Large intestine (tissue), 3 donors: Measurements from ENCODE around the gene TMC6. TPM values are rescaled to one million over a fixed set of nuclear protein-coding genes. Genes with fewer than 3 reads are reported as not detected.
A peak's percentile ranks its signal among the peaks of the same experiment; 100 is the strongest.
"Not testable (repeated sequence)": the region's sequence is repeated elsewhere in the genome, so short reads cannot be mapped to it uniquely, and the experiment has no call there.

Source experiments
- DNase-seq, 2 donors: peaks; one replicate each; pipeline versions ENCODE4 v3.0.0 to v3.0.0-alpha.2; 2013
- H3K27ac ChIP-seq: one replicate; pipeline ENCODE4 v1.5.1; 2013; ENCODE audit warnings: low read length
- H3K27me3 ChIP-seq: 2 replicates; pipeline ENCODE4 v1.6.1; 2013; ENCODE audit warnings: low read length; ENCODE audit not compliant: control insufficient read depth, insufficient read depth
- H3K36me3 ChIP-seq: 2 replicates; pipeline ENCODE4 v1.6.1; 2013; ENCODE audit warnings: low read length; ENCODE audit not compliant: control insufficient read depth, insufficient read depth
- H3K4me1 ChIP-seq: one replicate; pipeline ENCODE4 v1.6.1; 2013; ENCODE audit warnings: low read length; ENCODE audit not compliant: control insufficient read depth, insufficient read depth
- H3K4me3 ChIP-seq: one replicate; pipeline ENCODE4 v1.5.1; 2013; ENCODE audit warnings: low read length
- H3K9me3 ChIP-seq: one replicate; pipeline ENCODE4 v1.6.1; 2013; ENCODE audit warnings: mild to moderate bottlenecking, low read depth, low read length, moderate library complexity; ENCODE audit not compliant: control insufficient read depth
- WGBS: methylation state at CpG from one replicate; pipeline ENCODE4 v1.1.5; 2013; ENCODE audit warnings: low lambda C conversion rate; ENCODE audit not compliant: insufficient coverage; 5-methylcytosine and 5-hydroxymethylcytosine counted together
- polyA plus RNA-seq: library from polyadenylated mRNA; unstranded; fragments of 120-200 nt; gene quantifications from one replicate; pipeline ENCODE4 v1.2.1, GENCODE V29; 2013

Gene TMC6
- polyA plus RNA-seq, 1 donor: 69.9 TPM

DNA sequence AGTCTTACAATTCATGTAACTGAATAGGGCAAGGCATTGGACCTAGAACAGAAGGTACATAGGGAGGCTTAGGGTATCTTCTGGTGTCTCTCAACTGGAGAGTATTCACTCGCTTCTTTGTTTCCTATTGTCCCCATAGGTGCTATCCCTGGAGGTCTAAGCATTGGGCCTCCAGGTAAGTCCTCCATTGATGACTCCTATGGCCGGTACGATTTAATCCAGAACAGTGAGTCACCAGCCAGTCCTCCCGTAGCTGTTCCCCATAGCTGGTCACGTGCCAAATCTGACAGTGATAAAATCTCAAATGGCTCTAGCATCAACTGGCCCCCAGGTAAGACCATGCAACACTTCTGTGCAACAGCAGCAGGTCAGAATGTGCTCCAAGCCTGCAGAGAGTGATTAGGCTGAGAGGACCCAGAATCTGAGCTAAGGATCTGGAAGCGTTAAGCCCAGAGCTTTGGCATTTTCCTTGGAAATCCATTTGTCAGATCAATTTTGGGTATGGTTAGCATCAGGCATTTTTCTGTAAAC lies 35.7 kb downstream of the TMC6 start:
- no peak for DNase-seq
- no CpG with 5 or more reads among the region's 6 CpGs for WGBS
- Histone ChIP-seq H3K9me3 (no peaks in the 10 kb centered on the region), H3K27me3 (no peaks in the 10 kb centered on the region), H3K27ac (no peak overlapping the region), H3K4me3 (no peak overlapping the region), H3K36me3 (peaks cover 50% of the 10 kb centered on the region), H3K4me1 (no peaks in the 10 kb centered on the region)

DNA sequence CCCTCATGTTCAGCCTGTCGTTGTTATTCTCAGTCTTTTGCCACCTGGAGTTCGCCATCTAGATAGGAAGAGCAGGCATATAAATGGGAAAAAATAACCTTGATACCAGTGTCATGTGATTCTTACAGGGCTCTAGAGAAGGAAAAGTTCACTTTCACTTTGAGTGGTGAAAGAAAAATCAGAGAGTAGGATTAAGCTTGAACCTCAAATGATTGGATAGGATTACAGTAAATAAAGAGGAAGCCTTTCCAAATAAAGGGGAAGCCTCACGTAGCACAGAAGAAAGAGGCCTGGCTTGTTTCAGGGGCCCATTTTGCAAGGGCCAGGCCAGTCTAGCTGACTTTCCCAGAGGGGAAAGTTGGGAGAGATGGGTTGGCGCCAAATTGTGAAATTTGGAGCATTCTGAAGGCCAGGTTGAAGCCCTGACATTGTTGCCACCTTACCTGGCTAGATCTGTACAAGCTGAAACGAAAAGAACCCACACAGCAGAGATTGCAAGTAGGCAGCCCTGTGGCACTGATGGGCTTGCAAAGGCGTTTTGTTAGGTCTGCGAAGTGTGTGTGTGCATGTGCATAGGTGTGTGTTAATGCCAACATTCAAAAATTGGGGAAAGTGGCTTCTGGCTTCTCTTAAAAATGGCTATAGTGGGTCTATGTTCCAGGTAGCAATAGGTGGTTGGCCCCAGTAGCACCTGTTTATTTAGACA lies 38.8 kb downstream of the TMC6 start:
- peak; percentile 17 to 47 for DNase-seq
- Histone ChIP-seq H3K4me1 (no peaks in the 10 kb centered on the region), H3K27me3 (no peaks in the 10 kb centered on the region), H3K4me3 (no peak overlapping the region), H3K9me3 (no peaks in the 10 kb centered on the region), H3K27ac (no peak overlapping the region), H3K36me3 (peaks cover 36% of the 10 kb centered on the region)
- WGBS: no CpG with 5 or more reads among the region's 7 CpGs

DNA sequence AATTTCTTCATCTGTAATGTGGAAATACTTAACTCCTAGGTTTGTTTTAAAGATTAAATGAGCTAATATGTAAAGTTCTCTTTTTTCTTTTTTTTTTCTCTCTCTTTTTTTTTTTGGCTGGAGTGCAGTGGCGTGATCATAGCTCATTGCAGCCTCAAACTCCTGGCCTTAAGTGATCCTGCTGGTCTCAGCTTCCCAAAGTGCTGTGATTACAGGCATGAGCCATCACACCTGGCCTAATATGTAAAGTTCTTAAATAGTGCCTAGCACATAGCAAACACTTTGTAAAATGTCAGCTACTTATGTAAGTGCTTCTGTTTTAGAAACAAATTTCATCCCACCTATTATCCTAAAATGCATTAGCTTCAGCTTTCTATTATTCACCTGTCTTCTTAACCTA lies 40.0 kb downstream of the TMC6 start:
- Histone ChIP-seq H3K9me3 (no peaks in the 10 kb centered on the region), H3K36me3 (peaks cover 31% of the 10 kb centered on the region), H3K4me1 (no peaks in the 10 kb centered on the region), H3K27ac (no peak overlapping the region), H3K4me3 (no peak overlapping the region), H3K27me3 (no peaks in the 10 kb centered on the region)
- WGBS: no CpG with 5 or more reads among the region's 1 CpG
- DNase-seq: no peak

DNA sequence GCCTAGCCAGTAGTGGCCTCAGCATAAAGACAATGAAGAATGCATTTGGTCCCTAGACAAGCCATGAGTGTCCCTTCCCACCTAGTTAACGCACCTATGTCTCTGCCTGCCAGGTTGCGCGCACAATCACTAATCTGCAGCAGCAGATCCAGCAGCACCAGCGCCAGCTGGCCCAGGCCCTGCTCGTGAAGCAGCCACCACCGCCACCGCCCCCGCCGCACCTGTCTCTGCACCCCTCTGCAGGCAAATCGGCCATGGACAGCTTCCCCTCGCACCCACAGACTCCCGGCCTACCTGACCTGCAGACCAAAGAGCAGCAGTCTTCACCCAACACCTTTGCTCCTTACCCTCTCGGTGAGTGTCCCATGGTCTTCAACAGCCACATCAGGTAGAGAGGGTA lies 41.8 kb downstream of the TMC6 start:
- Histone ChIP-seq H3K4me3 (no peak overlapping the region), H3K36me3 (peaks cover 24% of the 10 kb centered on the region), H3K27me3 (no peaks in the 10 kb centered on the region), H3K27ac (no peak overlapping the region), H3K9me3 (no peaks in the 10 kb centered on the region), H3K4me1 (no peaks in the 10 kb centered on the region)
- DNase-seq: no peak
- WGBS: no CpG with 5 or more reads among the region's 13 CpGs

DNA sequence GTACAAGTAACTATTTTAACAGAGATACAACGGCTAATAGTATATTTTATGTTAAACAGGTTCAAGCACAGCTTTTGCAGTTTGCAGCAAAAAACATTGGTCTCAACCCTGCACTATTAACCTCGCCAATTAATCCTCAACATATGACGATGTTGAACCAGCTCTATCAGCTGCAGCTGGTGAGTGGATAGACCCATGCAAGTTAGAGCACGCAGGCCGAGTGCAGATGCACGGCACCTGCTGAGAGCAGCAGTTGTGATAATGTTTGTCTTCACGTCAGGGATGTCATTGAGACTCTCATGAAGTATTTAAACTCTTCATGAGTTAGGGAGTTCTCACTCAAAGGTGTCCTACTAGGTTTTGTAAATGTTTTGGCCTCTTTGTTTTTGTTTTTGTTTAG lies 45.6 kb downstream of the TMC6 start:
- DNase-seq: no peak
- Histone ChIP-seq H3K4me3 (no peak overlapping the region), H3K27ac (no peak overlapping the region), H3K4me1 (no peaks in the 10 kb centered on the region), H3K9me3 (no peaks in the 10 kb centered on the region), H3K36me3 (peaks cover 20% of the 10 kb centered on the region), H3K27me3 (no peaks in the 10 kb centered on the region)
- no CpG with 5 or more reads among the region's 7 CpGs for WGBS

DNA sequence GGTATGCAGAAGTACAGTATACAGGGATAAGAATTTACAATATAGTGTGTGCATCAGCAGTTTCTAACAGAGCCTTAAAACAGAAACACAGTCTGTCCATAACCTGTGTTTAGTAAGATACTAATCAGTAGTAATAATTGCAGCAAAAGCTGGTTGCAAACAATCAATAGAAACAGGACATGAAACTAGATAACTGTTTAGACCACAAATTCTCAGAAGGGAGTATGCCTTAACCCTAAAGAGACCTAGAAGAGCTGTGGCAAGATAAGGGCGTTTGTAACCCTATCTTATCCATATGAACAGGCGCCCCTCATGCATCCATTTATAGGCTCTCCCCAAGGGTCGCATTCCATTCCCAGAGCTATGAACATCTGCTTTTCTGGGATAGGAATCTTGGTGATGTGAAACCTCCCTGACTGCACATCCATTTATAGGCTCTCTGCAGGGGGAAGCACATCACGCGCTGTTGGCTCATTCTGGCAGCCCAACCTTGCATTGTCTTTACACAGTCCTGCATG lies 46.1 kb downstream of the TMC6 start:
- H3K27ac ChIP-seq, H3K4me1 ChIP-seq, DNase-seq, H3K4me3 ChIP-seq, H3K27me3 ChIP-seq, H3K9me3 ChIP-seq: not testable (repeated sequence)
- peaks cover 21% of the 10 kb centered on the region for H3K36me3 ChIP-seq
- no CpG with 5 or more reads among the region's 5 CpGs for WGBS

DNA sequence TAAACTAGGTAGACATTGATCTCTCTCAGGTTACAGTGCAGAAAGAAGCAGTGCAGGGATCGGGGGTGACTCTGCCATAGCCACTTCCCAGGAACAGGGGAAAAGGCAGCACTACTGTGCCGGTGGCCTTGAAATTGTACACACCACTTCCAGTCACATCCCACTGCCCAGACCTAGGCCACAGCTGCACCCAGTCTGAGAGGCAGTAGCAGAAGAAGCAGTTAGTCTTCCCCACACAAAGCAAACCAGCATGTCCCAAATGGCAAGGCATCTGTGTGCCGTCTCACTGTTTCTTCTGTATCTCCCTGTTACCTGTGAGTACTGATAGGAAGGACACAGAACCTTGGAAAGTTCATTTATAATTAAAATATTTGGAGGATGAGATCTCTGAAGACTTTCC lies 47.0 kb downstream of the TMC6 start:
- H3K36me3 ChIP-seq: peaks cover 16% of the 10 kb centered on the region
- no peak overlapping the region for H3K4me3 ChIP-seq
- no peaks in the 10 kb centered on the region for H3K4me1 ChIP-seq
- no peaks in the 10 kb centered on the region for H3K27me3 ChIP-seq
- H3K27ac ChIP-seq: no peak overlapping the region
- DNase-seq: no peak
- no peaks in the 10 kb centered on the region for H3K9me3 ChIP-seq
- 100% methylated on average over 1 of the region's 3 CpGs for WGBS

DNA sequence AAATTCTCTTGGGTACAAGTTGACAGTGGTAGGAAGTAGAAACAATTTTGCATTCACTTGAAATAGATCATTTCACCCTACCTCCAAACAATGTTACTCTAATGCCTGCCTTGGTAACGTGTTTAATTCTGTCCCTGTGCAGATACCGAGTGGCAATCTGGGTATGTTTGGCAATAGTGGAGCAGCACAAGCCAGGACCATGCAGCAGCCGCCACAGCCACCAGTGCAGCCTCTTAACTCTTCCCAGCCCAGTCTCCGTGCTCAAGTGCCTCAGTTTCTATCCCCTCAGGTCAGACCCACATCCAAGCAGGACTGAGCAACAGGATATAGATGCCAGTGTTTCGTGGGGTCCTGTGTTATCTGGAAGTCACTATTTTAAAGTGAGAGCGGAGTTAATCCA lies 49.3 kb downstream of the TMC6 start:
- no CpG with 5 or more reads among the region's 6 CpGs for WGBS
- Histone ChIP-seq H3K4me3 (no peak overlapping the region), H3K9me3 (no peaks in the 10 kb centered on the region), H3K27ac (no peak overlapping the region), H3K27me3 (no peaks in the 10 kb centered on the region), H3K4me1 (no peaks in the 10 kb centered on the region), H3K36me3 (peaks cover 32% of the 10 kb centered on the region)
- no peak for DNase-seq

DNA sequence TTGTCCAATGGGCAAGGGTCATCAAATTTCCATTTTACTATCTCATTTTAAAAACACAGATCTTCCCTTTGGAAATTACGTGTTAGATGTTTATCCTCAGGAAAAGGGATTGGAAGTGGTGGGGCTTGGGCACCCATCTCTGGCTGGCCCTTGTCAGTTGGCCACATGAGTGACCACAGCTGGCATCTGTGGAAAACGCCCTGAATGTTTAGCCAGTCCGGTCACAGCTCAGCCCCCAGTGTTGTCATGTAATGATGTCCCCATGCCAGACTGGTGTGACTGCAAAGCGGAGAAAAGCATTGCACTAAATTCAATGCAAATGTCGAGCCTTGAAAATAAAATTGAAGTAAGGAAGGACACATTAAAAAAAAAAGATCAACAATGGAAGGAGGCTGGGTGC lies 53.0 kb downstream of the TMC6 start:
- no peak for DNase-seq
- Histone ChIP-seq H3K4me1 (no peaks in the 10 kb centered on the region), H3K9me3 (no peaks in the 10 kb centered on the region), H3K27ac (no peak overlapping the region), H3K27me3 (no peaks in the 10 kb centered on the region), H3K4me3 (no peak overlapping the region), H3K36me3 (peaks cover 58% of the 10 kb centered on the region)
- no CpG with 5 or more reads among the region's 5 CpGs for WGBS

DNA sequence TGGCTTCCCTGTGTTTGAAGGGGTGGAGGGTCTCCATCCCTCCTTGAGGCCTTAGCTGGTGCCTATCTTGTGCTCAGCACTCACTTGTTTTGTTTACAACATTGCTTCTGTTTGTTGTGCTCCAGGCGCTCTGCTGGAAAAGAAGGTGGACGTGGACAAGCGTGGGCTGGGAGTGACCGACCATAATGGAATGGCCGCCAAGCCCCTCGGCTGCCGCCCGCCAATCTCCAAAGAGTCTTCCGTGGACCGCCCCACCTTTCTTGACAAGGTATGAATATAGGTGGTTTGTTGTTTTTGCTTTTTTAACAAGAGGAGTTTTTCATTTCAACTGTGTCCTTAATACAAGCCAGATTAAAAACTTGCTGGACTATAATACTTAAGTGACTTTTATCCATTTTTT lies 53.5 kb downstream of the TMC6 start:
- Histone ChIP-seq H3K9me3 (no peaks in the 10 kb centered on the region), H3K27me3 (no peaks in the 10 kb centered on the region), H3K4me1 (no peaks in the 10 kb centered on the region), H3K4me3 (no peak overlapping the region), H3K27ac (no peak overlapping the region), H3K36me3 (peaks cover 58% of the 10 kb centered on the region)
- WGBS: 100% methylated on average over 4 of the region's 10 CpGs
- DNase-seq: no peak

DNA sequence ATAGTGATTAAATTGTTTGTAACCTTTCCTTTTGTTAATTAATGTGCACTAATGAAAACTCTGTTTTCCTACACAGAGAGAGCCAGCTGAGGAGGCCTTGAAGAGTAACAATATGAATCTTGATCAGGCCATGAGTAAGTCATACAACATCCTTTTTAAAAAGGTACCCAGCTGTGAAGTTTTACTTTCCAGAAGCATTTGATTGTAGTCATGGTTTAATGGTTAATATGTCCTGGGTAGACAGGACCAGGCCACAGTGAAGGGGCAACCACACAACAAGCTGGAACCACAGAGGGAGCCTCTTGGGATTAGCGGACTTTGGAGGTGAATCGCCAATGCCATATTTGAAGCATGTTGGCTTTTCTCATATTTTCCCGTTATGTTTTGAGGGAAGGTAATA lies 55.6 kb downstream of the TMC6 start:
- no peak overlapping the region for H3K4me3 ChIP-seq
- no peak for DNase-seq
- H3K27ac ChIP-seq: no peak overlapping the region
- H3K9me3 ChIP-seq: no peaks in the 10 kb centered on the region
- H3K27me3 ChIP-seq: no peaks in the 10 kb centered on the region
- H3K36me3 ChIP-seq: peaks cover 52% of the 10 kb centered on the region
- H3K4me1 ChIP-seq: no peaks in the 10 kb centered on the region
- no CpG with 5 or more reads among the region's 3 CpGs for WGBS
